Measurements from ENCODE around the gene RNF207.

RNF207 gene

GRCh38 chr1:6266641-6267040 is 60.7 kb downstream of the RNF207 start:
- in situ Hi-C loops (cut with MboI; ENCODE audit: low sequenced_read_pairs), result no loop called here

- in situ Hi-C loops (cut with MboI; ENCODE audit: low sequenced_read_pairs), result no loop called here
Measured at GRCh38 chr1:6267686-6268322, 61.9 kb downstream of the RNF207 start.

- in situ Hi-C loops (cut with MboI; ENCODE audit: low sequenced_read_pairs), result no loop called here
Measured at GRCh38 chr1:6268415-6268814, 62.5 kb downstream of the RNF207 start.

GRCh38 chr1:6269296-6269695 is 63.4 kb downstream of the RNF207 start:
- in situ Hi-C loops (cut with MboI; ENCODE audit: low sequenced_read_pairs), result no loop called here

GRCh38 chr1:6269720-6270400 is 63.9 kb downstream of the RNF207 start:
- in situ Hi-C loops (cut with MboI; ENCODE audit: low sequenced_read_pairs), result no loop called here

GRCh38 chr1:6270401-6270800 is 64.5 kb downstream of the RNF207 start:
- in situ Hi-C loops (cut with MboI; ENCODE audit: low sequenced_read_pairs), result no loop called here

All from hTERT RPE-1 (cell line).